HepG2 (cell line): ENCODE measurements around the gene MACROD2. TPM values are rescaled to one million over a fixed set of nuclear protein-coding genes. Genes with fewer than 3 reads are reported as not detected.

Experiments used
- EHMT2 ChIP-seq: fragments of 200-600 bp; sonication (generic); IDR thresholded peaks from 2 replicates; pipeline ENCODE4 v1.7.0; 2017; ENCODE audit warnings: antibody characterized with exemption, low read depth, low read length, borderline replicate concordance
- FOXP1 ChIP-seq, 2 experiments: fragments of 450-650 bp in 1 of 2; IDR thresholded peaks; 2 replicates each; pipeline ENCODE4 v1.6.1; 2017 to 2018; ENCODE audit warnings: antibody characterized with exemption in 1 of 2
- HOXA3 ChIP-seq: sonication (generic); formaldehyde crosslinking; IDR thresholded peaks from 2 replicates; pipeline ENCODE4 v1.5.0; 2020; ENCODE audit warnings: missing genetic modification reagents
- KDM1A ChIP-seq: IDR thresholded peaks from 2 replicates; pipeline ENCODE4 v1.6.1; 2016; ENCODE audit warnings: missing compliant biosample characterization
- MTA1 ChIP-seq: sonication (generic); formaldehyde crosslinking; IDR thresholded peaks from 2 replicates; pipeline ENCODE4 v1.4.0; 2020; ENCODE audit warnings: missing genetic modification reagents, mild to moderate bottlenecking, borderline replicate concordance
- NFIB ChIP-seq: sonication (generic); formaldehyde crosslinking; IDR thresholded peaks from 2 replicates; pipeline ENCODE4 v1.9.0; 2021; ENCODE audit warnings: missing genetic modification reagents, mild to moderate bottlenecking, borderline replicate concordance
- RXRA ChIP-seq: sonication (generic); formaldehyde crosslinking; IDR thresholded peaks from 2 replicates; pipeline ENCODE4 v1.5.1; 2020; ENCODE audit warnings: missing genetic modification reagents
- RXRB ChIP-seq: IDR thresholded peaks from 2 replicates; pipeline ENCODE4 v1.6.1; 2016; ENCODE audit warnings: borderline replicate concordance, missing genetic modification reagents, missing compliant biosample characterization
- SOX13 ChIP-seq, 3 experiments: fragments of 450-650 bp in 1 of 3; sonication (generic) in 1 of 3; formaldehyde crosslinking in 1 of 3; IDR thresholded peaks in 2 of 3; conservative IDR thresholded peaks in 1 of 3; 2 replicates each; pipeline versions ENCODE4 v1.5.0 to v1.6.1; 2016 to 2020; ENCODE audit warnings: antibody characterized with exemption in 1 of 3, mild to moderate bottlenecking in 1 of 3, missing compliant biosample characterization in 1 of 3, missing genetic modification reagents in 1 of 3, moderate library complexity in 1 of 3
- TBL1XR1 ChIP-seq: fragments of 150-350 bp; IDR thresholded peaks from 2 replicates; pipeline ENCODE4 v1.6.1; 2014; ENCODE audit warnings: borderline replicate concordance, low read length; ENCODE audit not compliant: partially characterized antibody
- ZNF296 ChIP-seq: sonication (generic); formaldehyde crosslinking; conservative IDR thresholded peaks from 2 replicates; pipeline ENCODE4 v1.5.0; 2020; ENCODE audit warnings: mild to moderate bottlenecking, missing genetic modification reagents
- ZNF644 ChIP-seq: IDR thresholded peaks from 2 replicates; pipeline ENCODE4 v1.6.1; 2016; ENCODE audit warnings: low read depth
- ZNF7 ChIP-seq: IDR thresholded peaks from 2 replicates; pipeline ENCODE4 v1.6.1; 2016; ENCODE audit warnings: missing biosample characterization, missing genetic modification reagents
- ZNF790 ChIP-seq: sonication (generic); formaldehyde crosslinking; IDR thresholded peaks from 2 replicates; pipeline ENCODE4 v1.8.0; 2022; ENCODE audit warnings: missing genetic modification reagents, mild to moderate bottlenecking, borderline replicate concordance
- polyA plus RNA-seq, 8 experiments: library from polyadenylated mRNA; depleted of rRNA in 3 of 8; stranded (reverse) in 7 of 8; unstranded in 1 of 8; fragments of >200 nt; fragmentation: Illumina TruSeq in 4 of 8; extraction: Trizol in 4 of 8; gene quantifications; 2 replicates each; pipeline versions ENCODE4 v1.2.1 to v1.2.3, GENCODE V29; 2011 to 2016; ENCODE audit warnings: low read depth in 4 of 8, missing spikeins in 1 of 8, mixed read lengths in 1 of 8; ENCODE audit not compliant: insufficient read depth in 1 of 8
- total RNA-seq, 5 experiments: library from RNA; depleted of rRNA; stranded (reverse); fragments of >200 nt; fragmentation: Illumina TruSeq; extraction: Trizol; gene quantifications; 2 replicates each; pipeline ENCODE4 v1.2.3, GENCODE V29; 2016; ENCODE audit warnings: low read depth in 1 of 5
- TF ChIP-seq, protein P1 (sequence below): sonication (generic); formaldehyde crosslinking; IDR thresholded peaks from 2 replicates; pipeline ENCODE4 v1.4.0; 2020; ENCODE audit warnings: missing genetic modification reagents
- TF ChIP-seq, protein P2 (sequence below): IDR thresholded peaks from 2 replicates; pipeline ENCODE4 v1.6.1; 2016; ENCODE audit warnings: low read depth, borderline replicate concordance
- TF ChIP-seq, protein P3 (sequence below): sonication (generic); formaldehyde crosslinking; IDR thresholded peaks from 2 replicates; pipeline ENCODE4 v1.4.0; 2020; ENCODE audit warnings: mild to moderate bottlenecking, missing genetic modification reagents, borderline replicate concordance
- TF ChIP-seq, protein P4 (sequence below): sonication (generic); formaldehyde crosslinking; IDR thresholded peaks from 2 replicates; pipeline ENCODE4 v1.5.0; 2020; ENCODE audit warnings: mild to moderate bottlenecking, missing genetic modification reagents, borderline replicate concordance

The MACROD2 gene
- total and polyA plus RNA-seq, 2 of the 13 experiments (the other 11 are each of a cell fraction or from before 2014, with no cell fraction given), result 0.13 to 0.51 TPM

DNA sequence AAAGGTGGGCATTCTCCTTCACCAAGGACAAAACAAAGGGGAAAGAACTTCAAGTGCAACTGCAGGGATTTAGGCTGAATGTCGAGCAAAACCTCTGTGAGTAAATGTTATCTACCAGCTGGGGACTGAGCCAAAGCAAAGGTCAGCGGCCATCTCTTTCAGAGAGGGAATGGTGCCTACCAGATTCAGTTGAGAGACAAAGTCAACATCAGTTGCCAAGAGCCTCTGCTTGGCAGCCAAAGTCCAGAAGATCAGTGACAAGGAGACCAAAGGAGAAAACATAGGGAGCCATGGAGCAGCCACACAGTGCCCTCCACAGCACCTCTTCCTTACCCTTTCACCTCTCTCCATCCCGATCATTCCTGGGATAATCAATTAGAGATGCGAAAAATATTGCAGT lies 2105.5 kb downstream of the MACROD2 start (continued):
- no peak for TF ChIP-seq ZNF296 (CRISPR knock-in tag)
- TF ChIP-seq, protein P1, sequence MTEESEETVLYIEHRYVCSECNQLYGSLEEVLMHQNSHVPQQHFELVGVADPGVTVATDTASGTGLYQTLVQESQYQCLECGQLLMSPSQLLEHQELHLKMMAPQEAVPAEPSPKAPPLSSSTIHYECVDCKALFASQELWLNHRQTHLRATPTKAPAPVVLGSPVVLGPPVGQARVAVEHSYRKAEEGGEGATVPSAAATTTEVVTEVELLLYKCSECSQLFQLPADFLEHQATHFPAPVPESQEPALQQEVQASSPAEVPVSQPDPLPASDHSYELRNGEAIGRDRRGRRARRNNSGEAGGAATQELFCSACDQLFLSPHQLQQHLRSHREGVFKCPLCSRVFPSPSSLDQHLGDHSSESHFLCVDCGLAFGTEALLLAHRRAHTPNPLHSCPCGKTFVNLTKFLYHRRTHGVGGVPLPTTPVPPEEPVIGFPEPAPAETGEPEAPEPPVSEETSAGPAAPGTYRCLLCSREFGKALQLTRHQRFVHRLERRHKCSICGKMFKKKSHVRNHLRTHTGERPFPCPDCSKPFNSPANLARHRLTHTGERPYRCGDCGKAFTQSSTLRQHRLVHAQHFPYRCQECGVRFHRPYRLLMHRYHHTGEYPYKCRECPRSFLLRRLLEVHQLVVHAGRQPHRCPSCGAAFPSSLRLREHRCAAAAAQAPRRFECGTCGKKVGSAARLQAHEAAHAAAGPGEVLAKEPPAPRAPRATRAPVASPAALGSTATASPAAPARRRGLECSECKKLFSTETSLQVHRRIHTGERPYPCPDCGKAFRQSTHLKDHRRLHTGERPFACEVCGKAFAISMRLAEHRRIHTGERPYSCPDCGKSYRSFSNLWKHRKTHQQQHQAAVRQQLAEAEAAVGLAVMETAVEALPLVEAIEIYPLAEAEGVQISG (CRISPR knock-in tag), result 0 out of 2 replicates have a peak, but pooled peaks have one; percentile 33
- TF ChIP-seq FOXP1 (IDR thresholded peaks at IDR 0.05), result no peak
- peak; percentile 27; the same call in 1 of the 2 replicates for TF ChIP-seq FOXP1 (CRISPR knock-in tag; IDR thresholded peaks at IDR 0.05)
- no peak for TF ChIP-seq ZNF790 (CRISPR knock-in tag)
- no peak for TF ChIP-seq ZNF7 (CRISPR knock-in tag)
- peak; percentile 14; the same call in 1 of the 2 replicates for TF ChIP-seq RXRA
- TF ChIP-seq NFIB, result no peak
- TF ChIP-seq ZNF644 (CRISPR knock-in tag), result peak; percentile 97
- peak; percentile 60; the same call in 1 of the 2 replicates for TF ChIP-seq EHMT2
- TF ChIP-seq, protein P2, sequence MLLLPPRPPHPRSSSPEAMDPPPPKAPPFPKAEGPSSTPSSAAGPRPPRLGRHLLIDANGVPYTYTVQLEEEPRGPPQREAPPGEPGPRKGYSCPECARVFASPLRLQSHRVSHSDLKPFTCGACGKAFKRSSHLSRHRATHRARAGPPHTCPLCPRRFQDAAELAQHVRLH (CRISPR knock-in tag), result no peak
- no peak for TF ChIP-seq SOX13 (IDR thresholded peaks at IDR 0.05)
- peak in 1 of 2 experiments; percentile 67; a peak in 2 of 4 replicates for TF ChIP-seq SOX13 (CRISPR knock-in tag; conservative IDR thresholded peaks at IDR 0.05 in 1 of 2, IDR thresholded peaks at IDR 0.05 in 1 of 2)
- TF ChIP-seq, protein P3, sequence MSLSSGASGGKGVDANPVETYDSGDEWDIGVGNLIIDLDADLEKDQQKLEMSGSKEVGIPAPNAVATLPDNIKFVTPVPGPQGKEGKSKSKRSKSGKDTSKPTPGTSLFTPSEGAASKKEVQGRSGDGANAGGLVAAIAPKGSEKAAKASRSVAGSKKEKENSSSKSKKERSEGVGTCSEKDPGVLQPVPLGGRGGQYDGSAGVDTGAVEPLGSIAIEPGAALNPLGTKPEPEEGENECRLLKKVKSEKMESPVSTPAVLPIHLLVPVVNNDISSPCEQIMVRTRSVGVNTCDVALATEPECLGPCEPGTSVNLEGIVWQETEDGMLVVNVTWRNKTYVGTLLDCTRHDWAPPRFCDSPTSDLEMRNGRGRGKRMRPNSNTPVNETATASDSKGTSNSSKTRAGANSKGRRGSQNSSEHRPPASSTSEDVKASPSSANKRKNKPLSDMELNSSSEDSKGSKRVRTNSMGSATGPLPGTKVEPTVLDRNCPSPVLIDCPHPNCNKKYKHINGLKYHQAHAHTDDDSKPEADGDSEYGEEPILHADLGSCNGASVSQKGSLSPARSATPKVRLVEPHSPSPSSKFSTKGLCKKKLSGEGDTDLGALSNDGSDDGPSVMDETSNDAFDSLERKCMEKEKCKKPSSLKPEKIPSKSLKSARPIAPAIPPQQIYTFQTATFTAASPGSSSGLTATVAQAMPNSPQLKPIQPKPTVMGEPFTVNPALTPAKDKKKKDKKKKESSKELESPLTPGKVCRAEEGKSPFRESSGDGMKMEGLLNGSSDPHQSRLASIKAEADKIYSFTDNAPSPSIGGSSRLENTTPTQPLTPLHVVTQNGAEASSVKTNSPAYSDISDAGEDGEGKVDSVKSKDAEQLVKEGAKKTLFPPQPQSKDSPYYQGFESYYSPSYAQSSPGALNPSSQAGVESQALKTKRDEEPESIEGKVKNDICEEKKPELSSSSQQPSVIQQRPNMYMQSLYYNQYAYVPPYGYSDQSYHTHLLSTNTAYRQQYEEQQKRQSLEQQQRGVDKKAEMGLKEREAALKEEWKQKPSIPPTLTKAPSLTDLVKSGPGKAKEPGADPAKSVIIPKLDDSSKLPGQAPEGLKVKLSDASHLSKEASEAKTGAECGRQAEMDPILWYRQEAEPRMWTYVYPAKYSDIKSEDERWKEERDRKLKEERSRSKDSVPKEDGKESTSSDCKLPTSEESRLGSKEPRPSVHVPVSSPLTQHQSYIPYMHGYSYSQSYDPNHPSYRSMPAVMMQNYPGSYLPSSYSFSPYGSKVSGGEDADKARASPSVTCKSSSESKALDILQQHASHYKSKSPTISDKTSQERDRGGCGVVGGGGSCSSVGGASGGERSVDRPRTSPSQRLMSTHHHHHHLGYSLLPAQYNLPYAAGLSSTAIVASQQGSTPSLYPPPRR (CRISPR knock-in tag), result peak; percentile 74; the same call in 1 of the 2 replicates
- TF ChIP-seq TBL1XR1, result no peak
- TF ChIP-seq, protein P4, sequence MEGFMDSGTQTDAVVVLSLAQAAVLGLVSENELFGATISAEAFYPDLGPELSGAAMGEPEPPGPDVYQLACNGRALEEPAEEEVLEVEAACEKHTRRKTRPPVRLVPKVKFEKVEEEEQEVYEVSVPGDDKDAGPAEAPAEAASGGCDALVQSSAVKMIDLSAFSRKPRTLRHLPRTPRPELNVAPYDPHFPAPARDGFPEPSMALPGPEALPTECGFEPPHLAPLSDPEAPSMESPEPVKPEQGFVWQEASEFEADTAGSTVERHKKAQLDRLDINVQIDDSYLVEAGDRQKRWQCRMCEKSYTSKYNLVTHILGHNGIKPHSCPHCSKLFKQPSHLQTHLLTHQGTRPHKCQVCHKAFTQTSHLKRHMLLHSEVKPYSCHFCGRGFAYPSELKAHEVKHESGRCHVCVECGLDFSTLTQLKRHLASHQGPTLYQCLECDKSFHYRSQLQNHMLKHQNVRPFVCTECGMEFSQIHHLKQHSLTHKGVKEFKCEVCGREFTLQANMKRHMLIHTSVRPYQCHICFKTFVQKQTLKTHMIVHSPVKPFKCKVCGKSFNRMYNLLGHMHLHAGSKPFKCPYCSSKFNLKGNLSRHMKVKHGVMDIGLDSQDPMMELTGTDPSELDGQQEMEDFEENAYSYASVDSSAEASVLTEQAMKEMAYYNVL (CRISPR knock-in tag), result peak; percentile 46; the same call in 1 of the 2 replicates
- 0 out of 2 replicates have a peak, but pooled peaks have one; percentile 31 for TF ChIP-seq KDM1A
- TF ChIP-seq HOXA3 (CRISPR knock-in tag), result peak; percentile 57
- 0 out of 2 replicates have a peak, but pooled peaks have one; percentile 46 for TF ChIP-seq RXRB (CRISPR knock-in tag)
- peak; percentile 53; the same call in 1 of the 2 replicates for TF ChIP-seq MTA1
